Osteoblast (primary cell): ENCODE results near the gene ASF1B. TPM values are rescaled to one million over a fixed set of nuclear protein-coding genes. Genes with fewer than 3 reads are reported as not detected.
A peak's percentile ranks its signal among the peaks of the same experiment; 100 is the strongest.

Experiments
- DNase-seq: peaks from one replicate; pipeline ENCODE4 v3.0.0; 2011; ENCODE audit warnings: low spot score, mixed read lengths; ENCODE audit not compliant: insufficient read length; ENCODE audit errors: missing footprints
- H2AFZ ChIP-seq: 2 replicates; pipeline ENCODE4 v1.6.0; 2011; ENCODE audit warnings: mild to moderate bottlenecking, low read length
- H3K27ac ChIP-seq: 2 replicates; pipeline ENCODE4 v1.5.1; 2011; ENCODE audit warnings: mild to moderate bottlenecking, low read depth, low read length, moderate library complexity
- H3K27me3 ChIP-seq: 2 replicates; pipeline ENCODE4 v1.6.0; 2012; ENCODE audit warnings: mild to moderate bottlenecking, control low read depth, inconsistent platforms, low read length, moderate library complexity; ENCODE audit not compliant: insufficient read depth
- H3K36me3 ChIP-seq: 2 replicates; pipeline ENCODE4 v1.5.1; 2011; ENCODE audit warnings: mild to moderate bottlenecking, low read length, control low read depth, moderate library complexity; ENCODE audit not compliant: insufficient read depth
- H3K4me1 ChIP-seq: 2 replicates; pipeline ENCODE4 v1.5.1; 2011; ENCODE audit warnings: mild to moderate bottlenecking, low read length, control low read depth, moderate library complexity; ENCODE audit not compliant: insufficient read depth
- H3K4me2 ChIP-seq: 2 replicates; pipeline ENCODE4 v1.6.0; 2011; ENCODE audit warnings: mild to moderate bottlenecking, low read length; ENCODE audit not compliant: insufficient read depth
- H3K4me3 ChIP-seq: fragments of 200-600 bp; sonication (generic); 3 replicates; pipeline ENCODE4 v1.5.1; 2012; ENCODE audit warnings: mild to moderate bottlenecking, low read length, inconsistent platforms; ENCODE audit not compliant: insufficient read depth
- H3K79me2 ChIP-seq: 2 replicates; pipeline ENCODE4 v1.6.0; 2012; ENCODE audit warnings: mild to moderate bottlenecking, low read length, control low read depth, inconsistent platforms; ENCODE audit not compliant: insufficient read depth
- H3K9me3 ChIP-seq: 2 replicates; pipeline ENCODE4 v1.5.1; 2011; ENCODE audit warnings: low read depth, low read length, control low read depth
- H4K20me1 ChIP-seq: 2 replicates; pipeline ENCODE4 v1.6.0; 2012; ENCODE audit warnings: mild to moderate bottlenecking, low read length, control low read depth; ENCODE audit not compliant: insufficient read depth
- total RNA-seq: library from RNA; depleted of rRNA; stranded (reverse); fragments of >200 nt; gene quantifications from 2 replicates; pipeline ENCODE4 v1.2.3, GENCODE V29; 2012
- TF ChIP-seq, protein P1 (sequence below): IDR thresholded peaks from 2 replicates; pipeline ENCODE4 v1.5.1; 2011; ENCODE audit warnings: mild to moderate bottlenecking, low read depth, low read length, moderate library complexity; ENCODE audit errors: extremely low read depth

The ASF1B gene
- total RNA-seq, 1 donor, result 1.1 TPM

- Histone ChIP-seq H3K27me3 (no peaks in the 10 kb centered on the region), H3K4me1 (no peaks in the 10 kb centered on the region), H3K9me3 (no peaks in the 10 kb centered on the region), H3K4me3 (no peak overlapping the region), H4K20me1 (peaks cover 4% of the 10 kb centered on the region), H3K36me3 (no peaks in the 10 kb centered on the region), H2AFZ (no peak overlapping the region), H3K4me2 (no peak overlapping the region), H3K79me2 (no peaks in the 10 kb centered on the region), H3K27ac (no peak overlapping the region)
- TF ChIP-seq, protein P1, sequence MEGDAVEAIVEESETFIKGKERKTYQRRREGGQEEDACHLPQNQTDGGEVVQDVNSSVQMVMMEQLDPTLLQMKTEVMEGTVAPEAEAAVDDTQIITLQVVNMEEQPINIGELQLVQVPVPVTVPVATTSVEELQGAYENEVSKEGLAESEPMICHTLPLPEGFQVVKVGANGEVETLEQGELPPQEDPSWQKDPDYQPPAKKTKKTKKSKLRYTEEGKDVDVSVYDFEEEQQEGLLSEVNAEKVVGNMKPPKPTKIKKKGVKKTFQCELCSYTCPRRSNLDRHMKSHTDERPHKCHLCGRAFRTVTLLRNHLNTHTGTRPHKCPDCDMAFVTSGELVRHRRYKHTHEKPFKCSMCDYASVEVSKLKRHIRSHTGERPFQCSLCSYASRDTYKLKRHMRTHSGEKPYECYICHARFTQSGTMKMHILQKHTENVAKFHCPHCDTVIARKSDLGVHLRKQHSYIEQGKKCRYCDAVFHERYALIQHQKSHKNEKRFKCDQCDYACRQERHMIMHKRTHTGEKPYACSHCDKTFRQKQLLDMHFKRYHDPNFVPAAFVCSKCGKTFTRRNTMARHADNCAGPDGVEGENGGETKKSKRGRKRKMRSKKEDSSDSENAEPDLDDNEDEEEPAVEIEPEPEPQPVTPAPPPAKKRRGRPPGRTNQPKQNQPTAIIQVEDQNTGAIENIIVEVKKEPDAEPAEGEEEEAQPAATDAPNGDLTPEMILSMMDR, result no peak
- DNase-seq, result peak; percentile 78
Observed at GRCh38 chr19:14167576-14168138, 31.3 kb upstream of the ASF1B start.

DNA sequence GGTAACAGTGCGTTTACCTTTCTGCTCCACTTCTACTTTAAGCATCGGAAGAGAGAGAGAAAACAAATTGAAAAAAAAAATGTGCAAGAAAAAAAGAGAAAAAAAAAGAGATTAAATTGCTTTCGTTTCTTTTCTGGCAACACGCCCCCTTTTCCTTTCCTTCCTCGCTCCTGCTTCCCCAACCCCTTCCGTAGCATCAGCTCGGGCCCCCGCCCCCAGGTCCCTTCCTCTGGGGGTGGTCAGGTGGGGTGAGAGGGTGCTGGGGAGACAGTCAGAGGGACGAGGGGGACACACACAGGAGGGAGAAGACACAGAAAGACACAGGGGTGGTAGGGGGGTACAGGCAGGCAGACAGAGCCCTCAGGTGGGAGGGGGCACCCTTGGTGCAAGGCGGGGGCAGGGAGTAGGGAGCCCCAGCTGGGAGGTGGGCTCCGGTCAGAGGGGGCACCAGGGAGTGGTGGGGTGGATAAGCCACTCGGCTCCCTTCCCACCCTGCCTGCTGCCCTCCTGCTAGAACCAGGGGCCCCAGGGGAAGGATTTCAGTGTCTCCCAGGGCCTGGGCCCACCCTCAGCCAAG lies 30.7 kb upstream of the ASF1B start:
- peak; percentile 52 for DNase-seq
- Histone ChIP-seq H3K4me2 (no peak overlapping the region), H2AFZ (no peak overlapping the region), H4K20me1 (peaks cover 4% of the 10 kb centered on the region), H3K27ac (no peak overlapping the region), H3K9me3 (no peaks in the 10 kb centered on the region), H3K4me3 (no peak overlapping the region), H3K36me3 (no peaks in the 10 kb centered on the region), H3K4me1 (no peaks in the 10 kb centered on the region), H3K79me2 (no peaks in the 10 kb centered on the region), H3K27me3 (no peaks in the 10 kb centered on the region)
- TF ChIP-seq, protein P1, result no peak

DNA sequence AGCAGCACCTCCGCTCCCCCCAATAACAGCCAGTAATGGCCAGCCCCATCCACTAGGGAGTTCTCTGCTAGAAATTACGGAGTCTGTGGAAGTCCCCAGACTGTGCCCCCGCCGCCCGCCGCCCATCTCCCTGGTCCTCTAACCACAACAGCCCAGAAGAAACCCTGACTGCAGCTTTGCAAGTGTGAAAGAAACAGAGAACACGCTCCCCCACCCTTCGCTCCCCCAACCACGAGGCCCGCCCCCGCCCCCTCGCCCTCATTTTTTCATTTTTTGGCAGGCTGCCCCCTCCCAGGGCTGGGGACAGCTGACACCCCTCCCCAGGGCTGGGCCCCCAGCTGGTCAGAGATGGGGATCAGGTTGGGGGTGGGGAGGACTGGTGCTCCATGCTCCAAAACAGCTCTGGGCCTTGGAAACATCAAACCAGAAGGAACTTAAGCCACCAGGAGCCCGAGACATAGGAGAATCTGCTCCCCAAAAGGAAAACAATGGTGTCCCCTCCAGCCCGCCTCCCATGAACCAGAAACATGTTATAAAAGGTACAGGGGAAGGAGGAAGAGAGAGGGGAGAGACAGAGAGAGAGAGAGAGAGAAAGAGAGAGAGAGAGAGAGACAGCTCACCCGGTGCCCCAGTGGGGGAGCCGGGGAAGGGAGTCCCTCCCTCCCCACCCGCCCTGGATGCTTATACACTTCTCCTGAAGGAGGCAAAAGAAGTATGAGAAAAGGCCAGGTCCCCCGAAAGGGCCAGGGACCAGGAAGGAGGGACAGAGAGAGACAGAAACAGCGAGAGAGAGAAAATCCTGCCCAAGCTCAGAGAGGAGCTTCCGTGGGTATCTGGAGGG lies 29.8 kb upstream of the ASF1B start:
- Histone ChIP-seq H3K4me3 (no peak overlapping the region), H2AFZ (no peak overlapping the region), H3K27ac (no peak overlapping the region), H3K27me3 (no peaks in the 10 kb centered on the region), H3K4me1 (no peaks in the 10 kb centered on the region), H3K9me3 (no peaks in the 10 kb centered on the region), H3K4me2 (no peak overlapping the region), H4K20me1 (peaks cover 4% of the 10 kb centered on the region), H3K79me2 (no peaks in the 10 kb centered on the region), H3K36me3 (no peaks in the 10 kb centered on the region)
- peak; percentile 89 for DNase-seq
- TF ChIP-seq, protein P1, result no peak
